HEK293T (cell line): ENCODE data around the gene C11orf68.

ENCODE experiments used
- FOXA1 ChIP-seq: fragments of 450-650 bp; IDR thresholded peaks from 2 replicates; pipeline ENCODE4 v1.6.1; 2016; ENCODE audit warnings: mild to moderate bottlenecking
- SUZ12 ChIP-seq: fragments of 450-650 bp; IDR thresholded peaks from 2 replicates; pipeline ENCODE4 v1.6.1; 2016; ENCODE audit warnings: mild to moderate bottlenecking
- TF ChIP-seq, protein P1 (sequence below): fragments of 450-650 bp; IDR thresholded peaks from 2 replicates; pipeline ENCODE4 v1.6.1; 2016

DNA sequence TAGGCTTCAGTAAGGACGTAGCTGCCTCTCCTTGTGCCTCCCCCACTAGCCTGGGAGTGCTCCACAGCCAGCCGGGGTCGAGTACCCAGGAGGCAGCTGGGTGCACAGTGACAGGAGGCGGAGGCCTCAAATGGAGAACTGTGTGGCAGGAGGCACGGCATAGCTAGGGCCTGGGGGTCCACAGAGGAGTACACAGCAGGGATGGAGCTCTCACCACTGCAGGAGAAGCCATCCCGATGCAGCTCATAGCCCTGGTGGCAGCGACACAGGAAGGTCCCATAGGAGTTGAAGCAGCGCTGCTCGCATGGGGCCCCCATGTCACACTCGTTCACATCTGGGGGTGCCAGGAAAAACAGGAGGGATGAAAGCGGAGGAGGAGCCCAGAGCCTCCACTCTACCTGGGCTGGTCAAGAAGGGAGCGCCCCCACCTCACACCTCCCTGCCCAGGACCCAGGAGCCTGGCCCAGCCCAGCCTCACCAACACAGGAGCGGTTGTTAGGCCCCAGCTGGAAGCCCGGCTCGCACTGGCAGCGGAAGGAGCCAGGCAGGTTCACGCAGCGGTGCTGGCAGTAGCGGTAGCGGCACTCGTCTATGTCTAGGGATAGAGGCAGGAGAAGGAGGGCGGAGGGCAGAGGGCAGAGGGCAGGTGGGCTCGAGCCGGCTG is 49.1 kb downstream of the C11orf68 start:
- TF ChIP-seq SUZ12 (no peak), FOXA1 (no peak)
- TF ChIP-seq, protein P1, sequence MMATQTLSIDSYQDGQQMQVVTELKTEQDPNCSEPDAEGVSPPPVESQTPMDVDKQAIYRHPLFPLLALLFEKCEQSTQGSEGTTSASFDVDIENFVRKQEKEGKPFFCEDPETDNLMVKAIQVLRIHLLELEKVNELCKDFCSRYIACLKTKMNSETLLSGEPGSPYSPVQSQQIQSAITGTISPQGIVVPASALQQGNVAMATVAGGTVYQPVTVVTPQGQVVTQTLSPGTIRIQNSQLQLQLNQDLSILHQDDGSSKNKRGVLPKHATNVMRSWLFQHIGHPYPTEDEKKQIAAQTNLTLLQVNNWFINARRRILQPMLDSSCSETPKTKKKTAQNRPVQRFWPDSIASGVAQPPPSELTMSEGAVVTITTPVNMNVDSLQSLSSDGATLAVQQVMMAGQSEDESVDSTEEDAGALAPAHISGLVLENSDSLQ = no peak
